HG03378 (cell line): ENCODE data around the gene HOXA2.

ENCODE experiments used
- ATAC-seq: cut with Tn5 transposase; IDR thresholded peaks from one replicate; pipeline ENCODE4 v1.9.1; 2021; ENCODE audit warnings: mild to moderate bottlenecking, moderate library complexity; ENCODE audit not compliant: unreplicated experiment

HOXA2 gene

GRCh38 chr7:27141923-27142579 lies 39.6 kb upstream of the HOXA2 start:
- ATAC-seq, result no peak

GRCh38 chr7:27141137-27141922 lies 38.8 kb upstream of the HOXA2 start:
- ATAC-seq, result no peak

- ATAC-seq, result no peak
Measured at GRCh38 chr7:27140126-27140857, 37.8 kb upstream of the HOXA2 start.

- ATAC-seq, result no peak
Measured at GRCh38 chr7:27139334-27140125, 37.0 kb upstream of the HOXA2 start.

GRCh38 chr7:27138985-27139333 lies 36.5 kb upstream of the HOXA2 start:
- no peak for ATAC-seq

GRCh38 chr7:27138472-27138871 lies 36.0 kb upstream of the HOXA2 start:
- no peak for ATAC-seq

- no peak for ATAC-seq
Measured at GRCh38 chr7:27137640-27138315, 35.3 kb upstream of the HOXA2 start.

GRCh38 chr7:27134392-27134791 lies 31.9 kb upstream of the HOXA2 start:
- ATAC-seq, result no peak

GRCh38 chr7:27133409-27134231 lies 31.1 kb upstream of the HOXA2 start:
- no peak for ATAC-seq

- ATAC-seq, result no peak
Measured at GRCh38 chr7:27132978-27133377, 30.5 kb upstream of the HOXA2 start.

- ATAC-seq, result no peak
Measured at GRCh38 chr7:27132214-27132613, 29.7 kb upstream of the HOXA2 start.

GRCh38 chr7:27131390-27131819 lies 28.9 kb upstream of the HOXA2 start:
- no peak for ATAC-seq

- no peak for ATAC-seq
Measured at GRCh38 chr7:27130540-27131389, 28.3 kb upstream of the HOXA2 start, which contains the start of gene HOXA4. Gene HOXA4 (minus strand): TSS chr7:27130757. CDS start chr7:27130733, 24 bp downstream.

GRCh38 chr7:27129729-27130539 lies 27.5 kb upstream of the HOXA2 start:
- no peak for ATAC-seq

- no peak for ATAC-seq
Measured at GRCh38 chr7:27128776-27129728, 26.6 kb upstream of the HOXA2 start.

GRCh38 chr7:27128034-27128433 lies 25.6 kb upstream of the HOXA2 start:
- no peak for ATAC-seq
